GM19025 (cell line): ENCODE results near the gene COMMD1.
"Not testable (repeated sequence)": the region's sequence is repeated elsewhere in the genome, so short reads cannot be mapped to it uniquely, and the experiment has no call there.

Experiments used
- ATAC-seq: cut with Tn5 transposase; IDR thresholded peaks from one replicate; pipeline ENCODE4 v1.9.1; 2021; ENCODE audit warnings: mild to moderate bottlenecking, low read depth, moderate library complexity; ENCODE audit not compliant: unreplicated experiment

The COMMD1 gene

DNA sequence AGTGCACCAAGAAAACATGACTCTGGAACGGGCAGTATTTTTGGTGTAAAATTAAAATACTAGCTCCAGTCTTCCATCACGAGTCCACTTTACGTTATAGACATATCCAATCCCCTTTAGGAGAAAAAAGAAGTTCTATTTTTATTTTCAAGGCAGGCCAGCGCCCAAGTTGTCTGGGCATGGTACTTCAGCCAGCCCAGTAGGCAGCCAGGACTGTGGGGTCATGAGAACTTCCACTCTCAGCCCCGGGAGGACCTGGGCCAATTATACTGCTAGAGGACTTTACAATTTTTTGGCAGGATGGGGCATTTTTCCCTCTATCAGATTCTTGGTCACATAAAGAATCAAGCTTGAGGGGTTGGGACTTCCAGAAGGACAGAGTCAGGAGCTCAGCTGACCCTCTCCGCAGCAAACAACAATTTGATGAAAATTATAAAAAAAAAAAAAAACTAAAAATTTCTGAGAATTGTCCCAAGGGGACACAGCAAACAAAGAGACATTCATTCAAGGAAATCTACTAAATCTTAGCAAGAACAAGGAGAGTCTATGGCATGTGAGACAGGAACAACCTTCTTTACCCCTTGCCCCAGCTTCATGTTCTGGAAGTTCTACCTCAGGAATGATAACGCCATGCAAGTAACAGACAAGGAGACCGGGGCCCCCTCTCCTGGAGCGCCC is 253.1 kb downstream of the COMMD1 start:
- no peak for ATAC-seq

DNA sequence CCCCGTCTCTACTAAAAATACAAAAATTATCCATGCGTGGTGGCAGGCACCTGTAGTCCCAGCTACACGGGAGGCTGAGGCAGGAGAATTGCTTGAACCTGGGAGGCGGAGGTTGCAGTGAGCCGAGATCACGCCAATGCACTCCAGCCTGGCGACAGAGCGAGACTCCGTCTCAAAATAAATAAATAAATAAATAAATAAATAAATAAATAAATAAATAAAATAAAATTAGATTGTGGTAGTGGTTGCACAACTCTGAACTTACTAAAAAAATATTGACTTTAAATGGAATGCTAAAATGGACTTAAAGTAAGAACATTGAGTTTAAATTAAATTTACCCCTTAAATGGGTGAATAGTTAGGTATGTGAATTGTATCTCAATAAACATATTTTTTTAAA is 255.2 kb downstream of the COMMD1 start:
- ATAC-seq = not testable (repeated sequence)

DNA sequence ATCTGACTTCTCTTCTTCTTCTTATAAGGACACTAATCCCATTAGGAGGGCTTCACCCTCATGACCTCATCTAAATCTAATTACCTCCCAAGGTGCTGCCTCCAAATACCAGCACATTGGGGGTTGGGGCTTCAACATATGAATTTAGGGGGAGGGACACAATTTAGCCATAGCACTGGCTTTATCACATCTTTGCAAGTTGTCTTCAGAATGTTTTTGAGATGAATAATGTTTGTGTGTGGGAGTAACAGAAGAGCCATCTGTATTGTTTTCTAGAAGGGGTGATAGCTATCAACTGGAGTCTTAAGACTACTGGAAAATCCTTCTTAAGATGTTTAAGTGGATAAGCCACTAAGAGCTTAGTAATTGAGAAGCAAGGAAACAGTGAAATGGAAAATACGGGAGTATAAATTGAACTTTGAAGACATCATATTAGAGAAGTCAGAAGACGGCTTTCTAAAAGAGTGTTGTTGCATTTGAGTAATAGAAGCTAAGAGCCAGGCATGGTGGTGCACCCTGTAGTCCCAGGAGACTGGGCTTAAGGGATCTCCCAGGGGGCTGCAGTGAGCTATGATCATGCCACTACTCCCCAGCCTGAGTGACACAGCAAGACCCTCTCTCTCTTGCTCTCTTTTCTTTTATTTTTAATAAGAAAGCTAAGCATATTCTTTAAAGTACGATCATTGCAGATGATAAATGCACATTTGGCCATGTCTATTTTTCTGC is 257.8 kb downstream of the COMMD1 start:
- ATAC-seq = no peak

DNA sequence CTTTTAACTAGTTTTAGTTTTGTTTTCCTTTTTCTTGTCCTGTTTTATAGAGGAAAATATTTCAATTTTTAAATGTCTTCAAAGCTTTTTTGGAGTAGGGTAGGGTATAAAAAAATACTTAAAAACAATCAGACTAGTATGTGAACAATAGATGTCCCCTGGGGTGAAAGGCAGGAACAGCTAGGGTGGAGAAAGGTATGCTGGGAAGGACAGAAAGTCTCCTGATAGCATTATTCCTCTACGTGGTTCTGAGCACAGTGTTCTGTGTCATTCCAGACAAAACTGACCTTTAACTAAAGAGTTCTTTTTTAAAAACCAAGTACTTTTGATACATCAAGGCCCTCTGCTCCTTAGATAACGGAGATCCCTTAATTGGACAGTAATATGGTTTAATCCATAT is 258.4 kb downstream of the COMMD1 start:
- no peak for ATAC-seq

DNA sequence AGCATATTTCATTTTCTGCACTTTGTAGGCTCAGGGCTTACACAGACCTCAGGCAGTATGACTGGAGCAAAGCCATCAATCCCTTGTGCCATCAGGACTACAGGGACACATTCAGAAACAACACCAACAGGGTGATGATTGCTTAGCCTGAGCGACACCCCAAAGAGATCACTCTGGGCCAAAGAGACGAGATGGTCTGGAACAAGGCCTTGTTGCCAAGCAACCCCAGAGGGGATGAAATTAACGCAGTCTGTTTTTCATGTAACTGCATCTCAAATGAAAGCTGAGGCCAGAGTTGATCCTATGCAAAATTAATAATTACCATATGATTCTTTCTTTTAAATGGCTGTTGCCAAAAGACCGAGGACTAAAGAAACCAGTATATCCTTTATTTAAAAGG is 270.3 kb downstream of the COMMD1 start:
- no peak for ATAC-seq

DNA sequence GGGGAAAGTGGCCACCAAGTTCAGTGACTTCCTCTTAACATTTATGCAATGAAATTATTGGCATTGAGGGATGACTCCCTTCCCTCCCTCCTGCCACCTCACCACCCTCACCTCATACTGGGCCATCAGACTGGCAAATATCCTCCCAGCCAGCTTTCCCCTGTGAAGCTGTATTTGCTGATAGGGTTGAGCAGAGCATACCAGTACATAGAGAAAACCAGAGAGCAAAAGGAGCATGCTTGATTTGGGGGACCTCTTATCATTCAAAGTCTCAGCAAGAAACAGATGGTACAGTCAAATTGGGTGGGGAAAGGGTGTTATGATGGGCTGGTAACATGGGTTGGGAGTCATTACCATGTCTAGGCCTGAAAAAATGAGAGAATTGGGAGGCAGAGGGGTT is 271.3 kb downstream of the COMMD1 start:
- no peak for ATAC-seq

DNA sequence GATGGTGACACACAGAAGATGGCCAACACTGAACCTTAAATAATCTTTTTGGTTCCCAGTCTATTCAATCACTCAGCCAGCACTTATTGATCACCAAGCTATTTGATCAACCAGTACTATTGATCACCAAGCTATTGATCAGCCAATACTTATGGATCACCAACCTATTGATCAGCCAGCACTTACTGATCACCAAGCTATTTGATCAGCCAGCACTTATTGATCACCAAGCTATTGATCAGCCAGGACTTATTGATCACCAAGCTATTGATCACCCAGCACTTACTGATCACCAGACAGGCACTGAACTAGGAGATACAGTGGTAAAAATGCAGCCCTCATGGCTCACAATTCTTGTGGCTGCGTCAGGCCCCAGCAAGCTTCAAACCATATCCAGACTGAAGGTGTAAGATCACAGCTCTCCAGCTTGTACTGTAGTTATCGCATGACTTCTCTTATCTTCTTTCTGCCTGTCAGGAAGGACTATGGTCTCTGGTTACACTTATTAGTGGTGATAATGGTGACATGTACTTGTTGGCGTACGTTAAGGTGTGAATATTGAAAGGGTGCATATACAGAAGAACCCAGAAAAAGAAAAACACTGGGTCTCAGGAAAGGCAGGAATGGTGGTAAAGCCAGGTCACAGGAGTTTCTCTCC is 272.0 kb downstream of the COMMD1 start:
- ATAC-seq = no peak

DNA sequence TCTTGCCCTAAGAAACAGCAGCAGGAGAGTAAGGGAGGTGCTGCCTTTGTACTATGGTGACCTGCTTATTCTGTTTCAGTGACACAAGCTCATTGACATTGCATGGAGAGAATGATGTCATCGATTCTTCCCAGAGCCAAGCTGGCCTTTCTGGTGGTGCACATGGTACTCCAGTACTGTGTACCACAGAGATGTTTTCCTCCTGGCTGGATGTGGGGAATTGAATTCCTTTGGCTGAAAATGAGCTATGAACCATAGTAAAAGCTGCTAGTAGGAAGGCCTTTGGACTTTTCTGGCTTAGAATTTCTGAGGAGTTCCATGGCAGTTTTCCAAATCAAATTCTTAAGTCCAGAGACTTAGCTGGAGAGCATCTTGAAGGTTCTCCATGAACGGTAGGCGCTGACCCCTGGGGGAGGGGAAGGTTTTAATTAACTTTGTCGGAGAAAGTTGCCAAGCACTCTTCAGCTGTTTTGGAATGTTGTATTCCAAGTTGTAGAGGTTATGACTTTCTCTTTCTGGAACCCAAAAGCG is 273.3 kb downstream of the COMMD1 start:
- no peak for ATAC-seq

DNA sequence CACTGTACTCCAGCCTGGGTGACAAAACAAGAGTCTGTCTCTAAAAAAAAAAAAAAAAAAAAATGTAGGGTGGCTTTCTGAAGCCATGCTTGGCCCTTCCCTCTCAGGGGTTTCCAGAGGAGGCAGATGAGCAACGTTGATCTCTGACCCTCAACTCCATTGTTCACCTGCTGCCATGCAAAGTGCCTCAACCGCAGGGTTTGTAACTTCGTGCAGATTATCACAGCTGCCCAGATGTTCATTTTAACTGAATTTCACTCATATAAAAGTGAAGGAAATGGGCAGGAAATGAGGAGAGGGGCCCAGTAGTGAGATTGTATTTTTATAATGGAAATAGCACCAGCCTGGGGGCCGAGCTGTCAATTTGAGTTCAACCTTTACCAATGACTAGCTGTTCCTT is 275.5 kb downstream of the COMMD1 start:
- ATAC-seq = no peak

DNA sequence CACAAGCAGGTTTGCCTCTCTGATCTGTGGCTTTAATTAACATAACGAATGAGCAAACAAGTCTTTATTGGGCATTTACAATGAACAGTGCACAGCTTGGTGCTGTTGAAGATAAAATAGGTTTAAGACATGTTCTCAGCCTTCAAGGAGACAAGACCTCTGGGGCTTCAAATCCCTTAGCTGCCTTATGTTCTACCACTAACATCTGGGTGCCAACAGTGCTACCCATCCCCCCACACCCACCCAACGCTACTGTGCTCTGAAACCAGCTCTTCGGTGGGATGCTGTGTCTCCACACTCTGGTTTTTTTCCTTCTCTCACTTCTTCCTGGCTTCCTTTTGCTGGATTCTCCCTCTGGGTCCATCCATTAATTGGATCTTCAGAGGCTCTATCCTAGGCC is 276.4 kb downstream of the COMMD1 start:
- no peak for ATAC-seq

DNA sequence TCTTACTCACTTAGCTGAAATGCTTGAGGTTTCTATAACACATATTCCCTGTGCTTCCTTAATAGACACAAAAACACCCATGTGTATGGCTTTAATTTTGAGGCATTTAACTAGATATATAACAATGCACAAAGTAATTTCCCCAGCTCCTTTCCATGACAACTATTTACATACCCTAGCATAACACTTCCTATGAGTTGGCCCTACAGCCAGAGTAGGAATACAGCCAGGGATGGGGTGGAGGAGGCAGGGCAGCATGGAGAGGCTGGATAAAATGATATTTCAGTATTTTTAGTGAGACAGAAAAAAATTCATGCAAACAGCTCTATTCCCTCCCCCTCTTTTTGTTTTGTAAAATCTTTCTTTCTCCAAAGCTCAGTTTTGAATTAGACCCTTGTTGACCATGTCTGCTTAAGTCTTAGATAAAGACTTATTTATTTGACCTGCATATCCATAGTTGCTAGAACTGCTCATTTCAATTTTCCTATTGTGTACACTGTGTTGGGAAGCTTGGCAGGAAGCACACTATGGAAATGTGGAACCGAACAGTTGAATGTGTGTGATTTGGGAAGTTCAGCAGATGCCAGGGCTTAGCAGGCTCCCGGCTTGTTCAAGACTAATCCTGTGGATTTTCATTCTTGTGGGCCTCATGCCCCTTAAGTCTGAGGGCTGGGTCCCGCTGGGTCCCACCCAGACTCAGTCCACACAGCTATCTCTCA is 279.2 kb downstream of the COMMD1 start:
- ATAC-seq = no peak
